Measurements from ENCODE around the gene SLC35A4.

- TF ChIP-seq CTCF (IDR thresholded peaks at IDR 0.05; ENCODE audit: low read length) (no peak), EZH2 (IDR thresholded peaks at IDR 0.05; ENCODE audit: borderline replicate concordance, low read length) (no peak)
Measured at GRCh38 chr5:140557965-140558364, 6.7 kb upstream of the SLC35A4 start.
